GM23338 (cell line): ENCODE results near the gene IRGC.

Experiments used
- CREB1 ChIP-seq: fragments of 250-450 bp; sonication (Bioruptor Pico); IDR thresholded peaks from 2 replicates; pipeline ENCODE4 v1.5.0; 2020; ENCODE audit warnings: low read depth, mild to moderate bottlenecking, moderate library complexity
- CTCF ChIP-seq, 2 experiments: fragments of 200-600 bp in 1 of 2; sonication (generic) in 1 of 2; conservative IDR thresholded peaks; 2 replicates each; pipeline versions ENCODE4 v1.5.1 to v1.6.1; 2016 to 2017; ENCODE audit warnings: antibody characterized with exemption in 2 of 2, low read depth in 2 of 2, mild to moderate bottlenecking in 2 of 2, moderate library complexity in 1 of 2
- EZH2 ChIP-seq: fragments of 200-600 bp; sonication (generic); IDR thresholded peaks from one replicate; pipeline ENCODE4 v1.8.0; 2017; ENCODE audit warnings: antibody characterized with exemption, mild to moderate bottlenecking, low read depth; ENCODE audit not compliant: unreplicated experiment
- JUNB ChIP-seq: IDR thresholded peaks from one replicate; pipeline ENCODE4 v1.6.1; 2016; ENCODE audit warnings: antibody characterized with exemption; ENCODE audit not compliant: unreplicated experiment
- POLR2AphosphoS5 ChIP-seq: IDR thresholded peaks from 2 replicates; pipeline ENCODE4 v1.6.1; 2016; ENCODE audit warnings: antibody characterized with exemption, low read depth
- TF ChIP-seq, protein P1 (sequence below): IDR thresholded peaks from one replicate; pipeline ENCODE4 v1.6.1; 2018; ENCODE audit warnings: antibody characterized with exemption; ENCODE audit not compliant: unreplicated experiment

GRCh38 chr19:43718627-43719377 is 2.9 kb downstream of the IRGC start:
- no peak for TF ChIP-seq EZH2
- TF ChIP-seq CTCF (conservative IDR thresholded peaks at IDR 0.05; ENCODE audit: low read depth in 2 of 2) = no peak
- TF ChIP-seq CREB1 (CRISPR knock-in tag) = no peak
- no peak for TF ChIP-seq POLR2AphosphoS5
- TF ChIP-seq JUNB = no peak
- TF ChIP-seq, protein P1, sequence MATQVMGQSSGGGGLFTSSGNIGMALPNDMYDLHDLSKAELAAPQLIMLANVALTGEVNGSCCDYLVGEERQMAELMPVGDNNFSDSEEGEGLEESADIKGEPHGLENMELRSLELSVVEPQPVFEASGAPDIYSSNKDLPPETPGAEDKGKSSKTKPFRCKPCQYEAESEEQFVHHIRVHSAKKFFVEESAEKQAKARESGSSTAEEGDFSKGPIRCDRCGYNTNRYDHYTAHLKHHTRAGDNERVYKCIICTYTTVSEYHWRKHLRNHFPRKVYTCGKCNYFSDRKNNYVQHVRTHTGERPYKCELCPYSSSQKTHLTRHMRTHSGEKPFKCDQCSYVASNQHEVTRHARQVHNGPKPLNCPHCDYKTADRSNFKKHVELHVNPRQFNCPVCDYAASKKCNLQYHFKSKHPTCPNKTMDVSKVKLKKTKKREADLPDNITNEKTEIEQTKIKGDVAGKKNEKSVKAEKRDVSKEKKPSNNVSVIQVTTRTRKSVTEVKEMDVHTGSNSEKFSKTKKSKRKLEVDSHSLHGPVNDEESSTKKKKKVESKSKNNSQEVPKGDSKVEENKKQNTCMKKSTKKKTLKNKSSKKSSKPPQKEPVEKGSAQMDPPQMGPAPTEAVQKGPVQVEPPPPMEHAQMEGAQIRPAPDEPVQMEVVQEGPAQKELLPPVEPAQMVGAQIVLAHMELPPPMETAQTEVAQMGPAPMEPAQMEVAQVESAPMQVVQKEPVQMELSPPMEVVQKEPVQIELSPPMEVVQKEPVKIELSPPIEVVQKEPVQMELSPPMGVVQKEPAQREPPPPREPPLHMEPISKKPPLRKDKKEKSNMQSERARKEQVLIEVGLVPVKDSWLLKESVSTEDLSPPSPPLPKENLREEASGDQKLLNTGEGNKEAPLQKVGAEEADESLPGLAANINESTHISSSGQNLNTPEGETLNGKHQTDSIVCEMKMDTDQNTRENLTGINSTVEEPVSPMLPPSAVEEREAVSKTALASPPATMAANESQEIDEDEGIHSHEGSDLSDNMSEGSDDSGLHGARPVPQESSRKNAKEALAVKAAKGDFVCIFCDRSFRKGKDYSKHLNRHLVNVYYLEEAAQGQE = no peak
